ENCODE measurements around the gene IL12RB1.

- TF ChIP-seq POLR2A (IDR thresholded peaks at IDR 0.05; ENCODE audit: control extremely low read depth in 1 of 2, low read depth in 2 of 2, low read length in 2 of 2) (no peak), RBBP5 (IDR thresholded peaks at IDR 0.05; ENCODE audit: borderline replicate concordance, low read depth, low read length) (no peak), SP2 (IDR thresholded peaks at IDR 0.05; ENCODE audit: low read length) (no peak), CHD1 (IDR thresholded peaks at IDR 0.05; ENCODE audit: low read depth, low read length) (no peak), PHF8 (conservative IDR thresholded peaks at IDR 0.05; ENCODE audit: low read depth, low read length) (no peak), CTCF (IDR thresholded peaks at IDR 0.05; ENCODE audit: control extremely low read depth in 1 of 3, insufficient read depth in 1 of 3, low read depth in 1 of 3, low read length in 3 of 3) (no peak), TAF1 (IDR thresholded peaks at IDR 0.05; ENCODE audit: low read depth, low read length) (no peak), RNF2 (IDR thresholded peaks at IDR 0.05; ENCODE audit: borderline replicate concordance, low read depth, low read length, missing control alignments, poor library complexity, severe bottlenecking) (no peak), ATF2 (IDR thresholded peaks at IDR 0.05; ENCODE audit: low read length) (no peak)
- TF ChIP-seq, protein P1, sequence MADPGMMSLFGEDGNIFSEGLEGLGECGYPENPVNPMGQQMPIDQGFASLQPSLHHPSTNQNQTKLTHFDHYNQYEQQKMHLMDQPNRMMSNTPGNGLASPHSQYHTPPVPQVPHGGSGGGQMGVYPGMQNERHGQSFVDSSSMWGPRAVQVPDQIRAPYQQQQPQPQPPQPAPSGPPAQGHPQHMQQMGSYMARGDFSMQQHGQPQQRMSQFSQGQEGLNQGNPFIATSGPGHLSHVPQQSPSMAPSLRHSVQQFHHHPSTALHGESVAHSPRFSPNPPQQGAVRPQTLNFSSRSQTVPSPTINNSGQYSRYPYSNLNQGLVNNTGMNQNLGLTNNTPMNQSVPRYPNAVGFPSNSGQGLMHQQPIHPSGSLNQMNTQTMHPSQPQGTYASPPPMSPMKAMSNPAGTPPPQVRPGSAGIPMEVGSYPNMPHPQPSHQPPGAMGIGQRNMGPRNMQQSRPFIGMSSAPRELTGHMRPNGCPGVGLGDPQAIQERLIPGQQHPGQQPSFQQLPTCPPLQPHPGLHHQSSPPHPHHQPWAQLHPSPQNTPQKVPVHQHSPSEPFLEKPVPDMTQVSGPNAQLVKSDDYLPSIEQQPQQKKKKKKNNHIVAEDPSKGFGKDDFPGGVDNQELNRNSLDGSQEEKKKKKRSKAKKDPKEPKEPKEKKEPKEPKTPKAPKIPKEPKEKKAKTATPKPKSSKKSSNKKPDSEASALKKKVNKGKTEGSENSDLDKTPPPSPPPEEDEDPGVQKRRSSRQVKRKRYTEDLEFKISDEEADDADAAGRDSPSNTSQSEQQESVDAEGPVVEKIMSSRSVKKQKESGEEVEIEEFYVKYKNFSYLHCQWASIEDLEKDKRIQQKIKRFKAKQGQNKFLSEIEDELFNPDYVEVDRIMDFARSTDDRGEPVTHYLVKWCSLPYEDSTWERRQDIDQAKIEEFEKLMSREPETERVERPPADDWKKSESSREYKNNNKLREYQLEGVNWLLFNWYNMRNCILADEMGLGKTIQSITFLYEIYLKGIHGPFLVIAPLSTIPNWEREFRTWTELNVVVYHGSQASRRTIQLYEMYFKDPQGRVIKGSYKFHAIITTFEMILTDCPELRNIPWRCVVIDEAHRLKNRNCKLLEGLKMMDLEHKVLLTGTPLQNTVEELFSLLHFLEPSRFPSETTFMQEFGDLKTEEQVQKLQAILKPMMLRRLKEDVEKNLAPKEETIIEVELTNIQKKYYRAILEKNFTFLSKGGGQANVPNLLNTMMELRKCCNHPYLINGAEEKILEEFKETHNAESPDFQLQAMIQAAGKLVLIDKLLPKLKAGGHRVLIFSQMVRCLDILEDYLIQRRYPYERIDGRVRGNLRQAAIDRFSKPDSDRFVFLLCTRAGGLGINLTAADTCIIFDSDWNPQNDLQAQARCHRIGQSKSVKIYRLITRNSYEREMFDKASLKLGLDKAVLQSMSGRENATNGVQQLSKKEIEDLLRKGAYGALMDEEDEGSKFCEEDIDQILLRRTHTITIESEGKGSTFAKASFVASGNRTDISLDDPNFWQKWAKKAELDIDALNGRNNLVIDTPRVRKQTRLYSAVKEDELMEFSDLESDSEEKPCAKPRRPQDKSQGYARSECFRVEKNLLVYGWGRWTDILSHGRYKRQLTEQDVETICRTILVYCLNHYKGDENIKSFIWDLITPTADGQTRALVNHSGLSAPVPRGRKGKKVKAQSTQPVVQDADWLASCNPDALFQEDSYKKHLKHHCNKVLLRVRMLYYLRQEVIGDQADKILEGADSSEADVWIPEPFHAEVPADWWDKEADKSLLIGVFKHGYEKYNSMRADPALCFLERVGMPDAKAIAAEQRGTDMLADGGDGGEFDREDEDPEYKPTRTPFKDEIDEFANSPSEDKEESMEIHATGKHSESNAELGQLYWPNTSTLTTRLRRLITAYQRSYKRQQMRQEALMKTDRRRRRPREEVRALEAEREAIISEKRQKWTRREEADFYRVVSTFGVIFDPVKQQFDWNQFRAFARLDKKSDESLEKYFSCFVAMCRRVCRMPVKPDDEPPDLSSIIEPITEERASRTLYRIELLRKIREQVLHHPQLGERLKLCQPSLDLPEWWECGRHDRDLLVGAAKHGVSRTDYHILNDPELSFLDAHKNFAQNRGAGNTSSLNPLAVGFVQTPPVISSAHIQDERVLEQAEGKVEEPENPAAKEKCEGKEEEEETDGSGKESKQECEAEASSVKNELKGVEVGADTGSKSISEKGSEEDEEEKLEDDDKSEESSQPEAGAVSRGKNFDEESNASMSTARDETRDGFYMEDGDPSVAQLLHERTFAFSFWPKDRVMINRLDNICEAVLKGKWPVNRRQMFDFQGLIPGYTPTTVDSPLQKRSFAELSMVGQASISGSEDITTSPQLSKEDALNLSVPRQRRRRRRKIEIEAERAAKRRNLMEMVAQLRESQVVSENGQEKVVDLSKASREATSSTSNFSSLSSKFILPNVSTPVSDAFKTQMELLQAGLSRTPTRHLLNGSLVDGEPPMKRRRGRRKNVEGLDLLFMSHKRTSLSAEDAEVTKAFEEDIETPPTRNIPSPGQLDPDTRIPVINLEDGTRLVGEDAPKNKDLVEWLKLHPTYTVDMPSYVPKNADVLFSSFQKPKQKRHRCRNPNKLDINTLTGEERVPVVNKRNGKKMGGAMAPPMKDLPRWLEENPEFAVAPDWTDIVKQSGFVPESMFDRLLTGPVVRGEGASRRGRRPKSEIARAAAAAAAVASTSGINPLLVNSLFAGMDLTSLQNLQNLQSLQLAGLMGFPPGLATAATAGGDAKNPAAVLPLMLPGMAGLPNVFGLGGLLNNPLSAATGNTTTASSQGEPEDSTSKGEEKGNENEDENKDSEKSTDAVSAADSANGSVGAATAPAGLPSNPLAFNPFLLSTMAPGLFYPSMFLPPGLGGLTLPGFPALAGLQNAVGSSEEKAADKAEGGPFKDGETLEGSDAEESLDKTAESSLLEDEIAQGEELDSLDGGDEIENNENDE (IDR thresholded peaks at IDR 0.05; ENCODE audit: insufficient replicate concordance, low read length) = no peak
Measured at GRCh38 chr19:18090545-18091216, 3.9 kb upstream of the IL12RB1 start.
